ENCODE data around the gene PARVB.

PARVB gene, protein sequence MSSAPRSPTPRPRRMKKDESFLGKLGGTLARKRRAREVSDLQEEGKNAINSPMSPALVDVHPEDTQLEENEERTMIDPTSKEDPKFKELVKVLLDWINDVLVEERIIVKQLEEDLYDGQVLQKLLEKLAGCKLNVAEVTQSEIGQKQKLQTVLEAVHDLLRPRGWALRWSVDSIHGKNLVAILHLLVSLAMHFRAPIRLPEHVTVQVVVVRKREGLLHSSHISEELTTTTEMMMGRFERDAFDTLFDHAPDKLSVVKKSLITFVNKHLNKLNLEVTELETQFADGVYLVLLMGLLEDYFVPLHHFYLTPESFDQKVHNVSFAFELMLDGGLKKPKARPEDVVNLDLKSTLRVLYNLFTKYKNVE

DNA sequence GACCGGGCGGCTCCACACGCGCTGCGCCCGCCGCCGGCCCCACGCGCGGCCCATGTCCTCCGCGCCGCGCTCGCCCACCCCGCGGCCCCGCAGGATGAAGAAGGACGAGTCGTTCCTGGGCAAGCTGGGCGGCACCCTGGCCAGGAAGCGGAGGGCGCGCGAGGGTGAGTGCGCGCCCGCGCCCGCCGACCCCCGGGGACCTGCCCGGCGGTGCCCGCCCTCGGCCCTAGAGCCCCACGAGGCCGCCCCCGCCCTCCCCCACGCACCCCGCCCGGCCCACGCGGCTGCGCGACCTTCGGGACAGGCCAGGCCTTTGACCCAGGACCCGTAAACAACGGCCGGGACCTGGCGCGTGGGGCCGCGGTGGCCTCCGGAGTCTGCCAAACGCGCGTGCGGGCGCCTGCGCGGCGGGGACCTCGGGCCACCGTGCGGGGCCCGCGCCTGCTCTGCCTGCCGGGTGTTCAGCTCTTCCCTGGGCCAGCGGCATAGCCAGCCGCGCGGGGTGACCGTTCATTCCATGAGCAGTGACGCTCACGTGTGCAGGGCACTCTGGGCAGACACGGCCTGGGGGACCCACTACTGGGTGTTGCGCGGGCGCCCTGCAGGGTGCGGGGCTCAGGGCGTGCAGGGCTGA is at the start of gene PARVB:
Gene PARVB, plus strand, starts transcription at position 15 of the 634 bp plus-strand sequence. Its CDS starts 38 bp downstream, at position 53.
- peak; percentile 40 for DNase-seq

DNA sequence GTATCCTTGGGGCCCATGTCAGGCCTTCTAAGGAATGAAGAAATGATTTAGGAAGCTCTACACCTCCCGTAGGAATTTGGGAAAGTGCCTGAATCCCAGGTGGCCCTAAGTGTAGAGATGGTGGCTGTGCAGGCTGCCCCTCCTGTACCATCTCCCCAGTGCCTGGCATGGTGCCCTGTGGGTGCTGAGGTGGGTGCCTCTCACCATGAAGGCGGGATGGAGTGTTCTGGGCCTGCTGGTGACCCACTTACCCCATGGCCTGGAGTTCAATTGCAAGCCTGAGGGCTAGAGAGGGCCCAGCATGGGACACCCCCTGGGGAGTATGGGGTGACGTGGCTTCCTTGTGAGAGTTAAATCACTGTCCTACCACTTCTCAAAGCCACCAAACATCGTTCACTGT is 49.1 kb upstream of the PARVB start:
- no peak for DNase-seq

DNA sequence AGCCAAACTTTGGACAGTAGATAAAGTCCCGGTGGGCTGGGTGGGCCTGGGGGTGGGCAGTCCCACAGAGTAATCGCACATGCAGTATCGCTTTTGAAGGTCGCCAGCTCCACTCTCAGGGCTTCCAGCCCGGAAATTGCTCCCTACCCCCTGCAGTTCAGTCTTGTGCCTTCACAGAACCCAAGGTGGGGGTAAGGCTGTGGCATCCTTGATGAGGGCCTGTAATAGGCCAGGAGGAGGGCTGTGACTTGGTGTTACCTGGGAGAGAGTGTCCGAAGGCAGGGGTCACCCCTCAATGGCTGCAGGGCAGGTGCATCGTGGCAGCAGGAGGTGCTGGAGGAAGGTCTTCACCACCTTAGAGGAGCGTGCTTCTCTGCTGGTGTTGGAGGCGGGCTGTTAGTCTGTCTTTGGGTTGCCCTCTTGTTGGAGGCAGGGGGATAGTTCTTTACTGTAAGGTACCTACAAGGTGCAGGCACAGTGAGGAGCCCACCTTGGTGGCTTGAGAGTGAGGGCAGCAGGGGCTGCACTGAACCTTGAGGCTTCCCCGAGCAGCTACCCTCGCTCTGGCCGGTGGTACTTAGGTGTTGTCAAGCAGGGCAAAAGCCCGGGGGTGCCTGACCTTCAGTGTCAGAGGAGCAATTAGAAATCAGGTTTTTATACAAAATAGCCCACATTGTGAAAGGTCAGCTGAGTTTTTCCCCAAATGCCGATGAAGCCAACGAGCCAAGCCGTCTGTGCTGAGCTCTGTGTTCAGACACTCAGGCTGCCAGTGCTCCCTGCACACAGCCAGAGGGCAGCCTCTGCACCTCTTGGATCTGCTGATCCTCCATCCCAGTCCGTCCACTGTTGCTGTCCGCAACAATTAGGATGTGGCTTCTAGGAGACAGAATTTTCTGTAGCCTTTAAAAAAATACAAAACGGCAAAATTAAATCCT is 47.0 kb upstream of the PARVB start:
- no peak for DNase-seq

DNA sequence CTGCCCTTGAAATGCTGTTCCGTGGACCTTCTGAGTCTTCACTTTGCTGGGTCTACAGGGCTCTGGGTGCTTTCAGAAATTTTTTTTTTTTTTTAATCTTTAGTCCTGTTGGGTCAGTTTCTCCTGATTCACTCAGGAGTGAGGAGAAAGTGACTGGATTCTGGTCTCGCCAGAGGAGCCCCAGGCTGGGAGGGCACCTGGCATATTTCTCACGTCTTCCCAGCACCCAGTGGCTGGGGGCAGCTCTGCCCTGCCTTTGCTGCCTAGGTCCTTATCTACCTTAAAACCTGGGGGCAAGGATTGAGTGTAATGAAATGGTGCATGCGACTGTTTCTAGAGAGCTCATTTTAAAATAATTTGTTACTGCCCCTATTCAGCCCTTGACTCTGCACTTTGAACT is 45.5 kb upstream of the PARVB start:
- DNase-seq, result no peak

DNA sequence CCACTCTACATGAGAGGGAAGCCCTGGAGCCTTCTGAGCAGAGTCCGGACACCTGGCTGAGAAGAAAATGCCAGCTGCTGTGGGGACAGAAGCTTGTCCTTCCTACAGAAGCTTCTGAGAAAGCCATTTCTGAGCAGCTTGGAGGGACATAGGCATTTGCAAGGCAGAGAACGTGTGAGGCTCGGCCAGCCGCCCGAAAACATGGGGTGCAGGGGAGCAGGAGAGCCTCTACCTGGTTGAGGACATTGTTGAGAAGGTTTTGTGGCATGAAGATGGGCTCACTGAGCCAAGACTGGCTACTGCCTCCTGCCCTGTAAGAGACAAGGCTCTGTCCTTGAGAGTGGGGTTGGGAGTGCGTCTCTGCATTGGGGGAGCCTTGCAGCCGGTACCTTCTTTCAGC is 43.5 kb upstream of the PARVB start:
- no peak for DNase-seq

DNA sequence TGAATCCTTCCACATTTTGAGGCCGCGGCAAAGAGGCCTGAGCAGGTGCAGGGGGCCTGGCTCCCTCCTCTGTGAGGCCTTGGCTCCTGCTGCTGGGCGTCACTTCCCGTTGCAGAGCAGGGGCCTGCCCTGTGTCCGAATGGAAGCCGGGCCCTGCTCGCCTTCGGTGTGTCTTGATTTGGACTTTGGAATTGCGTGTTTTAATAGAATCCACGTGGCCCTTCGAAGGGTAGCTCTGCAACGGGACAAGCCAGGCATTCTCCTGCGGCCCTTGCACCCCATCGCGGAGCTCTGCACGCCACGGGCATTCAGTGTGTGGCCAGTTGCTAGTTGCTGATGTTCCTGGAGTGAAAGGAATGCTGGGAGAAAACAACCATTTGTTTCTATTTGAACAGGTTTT is 43.1 kb upstream of the PARVB start:
- DNase-seq, result no peak

DNA sequence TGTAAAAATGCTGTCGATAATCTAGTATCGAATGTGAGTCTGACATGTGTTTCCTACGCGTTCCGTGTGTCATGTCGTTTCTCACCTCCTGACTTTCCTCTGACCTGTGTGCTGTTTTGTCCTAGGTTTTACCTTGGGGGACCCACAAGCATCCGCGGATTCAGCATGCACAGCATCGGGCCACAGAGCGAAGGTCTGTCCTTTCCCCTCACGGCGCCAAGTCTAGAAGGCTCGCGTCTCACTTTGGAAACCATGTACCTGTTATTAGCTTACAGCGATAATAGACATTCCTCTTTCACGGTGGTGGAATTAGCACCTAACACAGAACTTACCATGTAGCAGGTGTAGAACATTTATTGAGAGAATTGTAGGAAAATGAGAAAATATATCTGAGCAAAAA is 40.3 kb upstream of the PARVB start:
- DNase-seq, result no peak

DNA sequence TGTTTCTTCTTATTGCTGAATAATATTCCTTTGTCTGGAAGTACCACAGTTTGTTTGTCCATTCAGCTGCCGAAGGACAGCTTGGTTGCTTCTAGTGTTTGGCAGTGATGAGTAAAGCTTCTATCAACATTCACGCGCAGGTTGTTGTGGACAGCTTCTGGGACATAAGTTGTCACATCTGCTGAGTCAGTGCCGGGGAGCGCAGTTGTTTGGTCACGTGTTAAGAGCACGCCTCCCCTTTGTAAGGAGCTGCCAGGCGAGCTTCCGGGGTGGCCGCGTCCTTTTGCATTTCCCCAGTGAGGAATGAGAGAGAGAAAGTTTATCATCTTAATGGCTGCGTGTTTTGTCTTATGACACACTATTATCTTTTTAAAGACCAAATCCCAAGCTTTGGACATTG is 38.6 kb upstream of the PARVB start:
- no peak for DNase-seq

DNA sequence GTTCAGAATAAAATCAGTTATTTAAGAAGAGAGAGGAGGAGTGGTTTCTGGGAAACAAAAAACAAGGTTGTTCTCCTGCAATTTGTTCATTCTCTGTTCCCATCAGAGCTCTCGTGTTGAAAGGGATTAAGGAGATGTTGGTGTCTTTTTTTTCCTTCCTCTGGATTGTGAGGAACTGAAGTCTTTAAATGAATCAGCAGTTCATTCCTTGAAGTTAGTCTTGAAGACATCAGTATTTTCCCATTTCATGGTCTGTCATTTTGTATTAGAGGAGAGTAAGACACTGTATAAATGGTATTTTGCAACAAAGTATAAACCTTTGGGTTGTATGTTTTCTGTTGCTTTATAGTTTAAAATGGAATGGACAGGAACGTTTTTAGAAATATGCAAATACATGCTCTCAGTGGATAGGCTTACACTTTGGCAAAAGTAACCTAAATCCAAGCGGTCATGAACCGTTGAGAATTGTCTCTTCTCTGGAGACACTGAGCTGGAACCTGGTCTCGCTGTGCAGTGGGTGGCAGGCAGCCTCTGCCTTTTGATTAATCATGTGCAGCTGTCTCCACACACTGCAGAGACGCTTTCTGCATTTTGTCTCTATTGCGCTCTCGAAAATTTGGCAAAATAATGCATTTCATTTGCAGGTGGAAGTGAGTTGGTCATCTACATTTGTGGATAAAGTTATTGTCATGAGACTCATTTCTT is 35.8 kb upstream of the PARVB start:
- DNase-seq, result no peak

DNA sequence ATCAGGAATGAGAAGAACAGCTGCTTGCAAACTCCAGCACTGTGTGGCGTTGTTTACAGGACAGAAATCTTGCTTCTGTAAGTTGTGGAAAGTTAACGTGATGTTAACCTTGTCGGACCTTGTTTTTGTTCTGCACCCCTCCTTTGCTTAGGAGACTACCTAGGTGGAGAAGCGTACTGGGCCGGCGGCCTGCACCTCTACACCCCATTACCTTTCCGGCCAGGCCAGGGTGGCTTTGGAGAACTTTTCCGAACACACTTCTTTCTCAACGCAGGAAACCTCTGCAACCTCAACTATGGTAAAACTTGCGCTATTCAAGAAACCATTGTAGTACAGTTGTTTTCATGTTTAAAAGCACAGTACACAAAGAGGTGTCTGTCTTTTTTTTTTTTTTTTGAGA is 35.1 kb upstream of the PARVB start:
- no peak for DNase-seq

DNA sequence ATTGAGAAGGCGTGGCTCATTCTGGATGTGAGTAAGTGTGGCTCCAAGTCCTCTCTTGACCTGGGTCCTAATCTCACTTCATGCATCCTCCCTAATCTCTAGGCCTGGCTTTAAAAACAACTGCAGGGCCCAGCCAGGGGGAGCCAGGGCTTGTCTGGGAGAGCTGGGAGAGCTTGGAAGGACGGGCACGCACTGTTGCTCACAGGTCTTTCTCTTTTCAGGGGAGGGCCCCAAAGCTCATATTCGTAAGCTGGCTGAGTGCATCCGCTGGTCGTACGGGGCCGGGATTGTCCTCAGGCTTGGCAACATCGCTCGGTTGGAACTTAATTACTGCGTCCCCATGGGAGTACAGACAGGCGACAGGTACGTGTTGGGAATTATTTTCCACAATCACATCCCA is 34.1 kb upstream of the PARVB start:
- DNase-seq, result no peak

DNA sequence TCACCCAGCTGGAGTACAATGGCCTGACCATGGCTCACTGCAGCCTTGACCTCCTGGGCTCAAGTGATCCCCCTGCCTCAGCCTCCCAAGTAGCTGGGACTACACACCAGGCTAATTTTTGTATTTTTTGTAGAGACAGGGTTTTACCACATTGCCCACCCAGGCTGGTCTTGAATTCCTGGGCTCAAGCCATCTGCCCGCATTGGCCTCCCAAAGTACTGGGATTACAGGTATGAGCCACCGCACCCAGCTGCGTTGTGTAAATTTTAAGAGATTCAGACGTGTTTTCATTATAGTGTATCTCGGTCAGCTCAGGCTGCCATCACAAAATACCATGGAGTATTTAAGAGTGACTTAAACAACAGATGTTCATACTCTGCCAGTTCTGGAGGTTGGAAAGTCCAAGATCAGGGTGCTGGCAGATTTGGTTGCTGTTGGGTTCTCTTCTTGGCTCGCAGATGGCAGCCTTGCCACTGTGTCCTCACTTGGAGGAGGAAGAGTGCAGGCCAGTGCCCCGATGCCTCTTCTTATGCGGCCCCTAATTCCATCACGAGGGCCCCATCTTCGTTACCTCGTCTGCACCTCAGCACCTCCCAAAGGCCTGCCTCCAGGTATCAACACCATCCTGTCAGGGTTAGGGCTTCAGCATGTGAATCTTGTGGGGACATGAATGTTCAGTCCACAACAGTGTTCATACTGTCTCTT is 32.6 kb upstream of the PARVB start:
- DNase-seq, result no peak

DNA sequence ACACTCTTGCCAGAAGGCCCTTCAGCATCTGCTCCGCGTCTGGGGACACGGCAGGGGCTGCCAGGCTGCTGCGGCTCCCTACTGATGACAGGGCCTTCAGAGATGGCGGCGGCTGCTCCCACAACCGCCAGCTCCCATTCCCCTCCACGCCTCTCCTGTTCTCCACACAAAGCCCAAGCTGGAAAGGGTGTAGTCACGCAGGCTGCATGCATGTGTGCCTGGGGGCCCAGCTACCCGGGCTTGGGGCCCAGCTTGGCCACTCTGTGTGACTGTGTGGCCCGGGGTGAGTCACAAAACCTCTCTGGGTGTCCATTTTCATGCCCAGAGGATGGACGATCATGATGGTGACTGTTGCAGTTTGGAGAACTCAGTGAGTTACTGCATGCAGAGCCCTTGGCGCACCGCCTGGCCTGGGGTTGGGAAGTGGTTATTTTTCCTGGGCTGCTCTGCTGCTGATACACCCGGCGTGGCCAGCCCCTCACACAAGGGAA is 31.7 kb upstream of the PARVB start:
- no peak for DNase-seq

DNA sequence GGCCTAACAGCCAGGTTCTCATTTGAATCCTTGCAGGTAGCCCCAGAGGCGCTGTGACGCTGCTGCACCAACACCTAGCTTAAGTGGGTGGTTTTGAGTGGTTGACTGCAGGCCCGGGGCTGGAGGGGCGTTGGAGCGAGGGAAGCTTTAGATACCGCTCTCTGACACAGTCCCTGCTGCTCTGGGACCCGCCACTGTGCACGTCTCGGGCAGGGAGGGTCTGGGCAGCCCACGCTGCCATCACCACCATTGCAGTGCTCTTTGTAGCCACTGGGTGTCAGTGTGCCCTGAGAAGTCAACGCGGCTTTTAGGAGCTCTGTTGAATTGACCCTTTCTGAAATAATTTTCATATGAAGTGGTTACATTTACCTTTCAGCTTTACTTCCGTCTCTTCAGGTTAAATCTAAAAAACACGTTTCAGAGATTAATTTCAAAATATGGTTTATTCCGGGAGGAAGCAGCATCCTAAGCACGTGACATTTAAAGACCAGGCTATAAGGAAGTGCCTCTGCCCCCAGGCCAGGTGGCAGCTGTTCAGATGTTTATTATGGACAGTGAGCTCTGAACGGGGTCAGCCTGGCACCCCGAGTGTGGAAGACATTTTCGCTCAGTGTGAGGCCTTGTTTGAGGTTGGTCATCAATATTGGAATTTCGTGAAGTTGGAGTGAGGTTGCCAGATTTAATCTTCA is 30.9 kb upstream of the PARVB start:
- peak; percentile 63 for DNase-seq

DNA sequence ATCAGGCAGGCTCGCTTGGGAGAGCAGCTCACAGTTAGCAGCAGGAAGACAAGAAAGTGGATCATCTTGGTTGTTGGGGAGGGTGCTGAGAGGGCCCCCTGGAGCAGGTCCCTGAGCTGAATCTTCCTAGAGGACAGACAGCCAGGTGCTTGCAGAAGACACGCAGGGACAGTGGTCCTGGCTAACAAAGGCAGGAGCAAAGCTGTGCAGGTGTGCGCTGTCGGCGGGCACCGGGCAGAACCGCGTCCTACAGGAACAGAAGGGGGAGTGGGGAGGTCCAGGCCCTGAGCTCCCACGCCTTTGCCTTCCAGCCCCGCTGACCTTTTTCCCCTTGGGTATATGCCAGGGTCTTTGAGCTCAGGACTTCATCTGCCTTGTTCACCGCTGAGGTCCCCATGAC is 30.1 kb upstream of the PARVB start:
- no peak for DNase-seq

DNA sequence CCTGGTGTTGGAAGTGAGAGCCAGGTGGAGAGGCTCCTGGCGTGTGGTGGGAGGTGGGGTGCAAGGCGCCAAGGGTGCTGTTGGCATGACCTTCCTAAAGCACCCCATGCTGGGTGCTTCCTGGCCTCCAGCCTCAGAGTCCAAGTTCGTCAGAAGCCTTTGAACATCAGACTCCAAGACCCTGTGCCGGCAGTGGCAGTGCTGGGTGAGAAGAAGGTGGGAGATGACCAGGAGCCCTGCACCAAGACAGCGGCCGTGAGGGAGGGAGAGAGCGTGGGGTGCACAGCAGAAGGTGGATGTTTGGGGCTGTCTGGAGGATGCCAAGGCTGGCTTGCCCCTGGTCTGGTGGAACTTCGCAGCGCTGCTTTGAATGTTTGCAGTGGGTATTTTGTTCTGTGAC is 29.7 kb upstream of the PARVB start:
- DNase-seq, result no peak

DNA sequence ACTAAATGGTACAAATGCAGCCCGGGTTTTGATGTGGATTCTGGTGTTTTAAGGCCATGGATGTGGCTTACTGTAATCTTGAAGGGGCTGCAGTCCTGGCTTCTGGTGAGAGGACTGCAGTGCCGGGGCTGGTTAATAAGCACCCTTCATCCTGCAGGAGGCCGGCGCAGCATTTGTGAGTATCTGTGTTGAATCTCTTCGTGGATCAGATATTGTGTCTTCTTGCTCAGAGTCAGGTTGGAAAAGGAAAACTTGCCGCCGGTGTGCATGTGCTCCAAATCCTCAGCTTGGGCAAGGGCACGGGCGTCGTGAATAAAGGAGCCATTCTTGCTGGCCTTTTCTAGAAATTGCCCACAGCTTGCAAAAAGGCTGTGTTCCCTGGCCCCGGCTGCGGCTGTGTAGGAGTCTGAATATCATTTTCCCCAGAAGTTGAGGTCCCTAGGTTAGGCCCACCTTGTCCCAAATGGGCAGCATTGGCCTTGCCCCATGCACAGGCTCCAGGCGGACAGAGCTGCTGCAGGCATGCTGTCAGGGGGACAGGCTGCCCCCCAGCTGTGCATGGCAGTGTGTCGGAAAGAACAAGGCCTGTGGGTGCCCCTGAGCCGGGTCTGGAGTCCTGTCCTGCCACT is 28.9 kb upstream of the PARVB start:
- no peak for DNase-seq

DNA sequence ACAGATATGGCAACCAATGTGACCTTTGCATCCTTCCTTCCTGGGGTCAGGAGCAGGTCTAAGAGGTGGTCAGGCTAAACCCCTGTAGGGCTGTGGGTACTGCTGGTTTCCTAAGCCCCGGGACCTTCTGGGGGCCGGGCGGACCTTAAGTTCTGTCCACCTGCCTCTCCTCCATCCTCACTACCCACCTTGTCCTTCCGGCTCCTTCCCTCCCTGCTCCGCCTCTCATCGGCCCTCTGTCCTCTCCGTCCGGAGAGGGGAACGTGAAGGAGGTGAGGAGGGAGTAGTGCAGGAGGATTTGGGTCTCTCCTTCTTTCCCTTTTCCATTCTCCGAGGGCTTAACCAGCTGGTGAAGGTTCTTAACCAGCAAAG is 28.3 kb upstream of the PARVB start:
- DNase-seq, result no peak

DNA sequence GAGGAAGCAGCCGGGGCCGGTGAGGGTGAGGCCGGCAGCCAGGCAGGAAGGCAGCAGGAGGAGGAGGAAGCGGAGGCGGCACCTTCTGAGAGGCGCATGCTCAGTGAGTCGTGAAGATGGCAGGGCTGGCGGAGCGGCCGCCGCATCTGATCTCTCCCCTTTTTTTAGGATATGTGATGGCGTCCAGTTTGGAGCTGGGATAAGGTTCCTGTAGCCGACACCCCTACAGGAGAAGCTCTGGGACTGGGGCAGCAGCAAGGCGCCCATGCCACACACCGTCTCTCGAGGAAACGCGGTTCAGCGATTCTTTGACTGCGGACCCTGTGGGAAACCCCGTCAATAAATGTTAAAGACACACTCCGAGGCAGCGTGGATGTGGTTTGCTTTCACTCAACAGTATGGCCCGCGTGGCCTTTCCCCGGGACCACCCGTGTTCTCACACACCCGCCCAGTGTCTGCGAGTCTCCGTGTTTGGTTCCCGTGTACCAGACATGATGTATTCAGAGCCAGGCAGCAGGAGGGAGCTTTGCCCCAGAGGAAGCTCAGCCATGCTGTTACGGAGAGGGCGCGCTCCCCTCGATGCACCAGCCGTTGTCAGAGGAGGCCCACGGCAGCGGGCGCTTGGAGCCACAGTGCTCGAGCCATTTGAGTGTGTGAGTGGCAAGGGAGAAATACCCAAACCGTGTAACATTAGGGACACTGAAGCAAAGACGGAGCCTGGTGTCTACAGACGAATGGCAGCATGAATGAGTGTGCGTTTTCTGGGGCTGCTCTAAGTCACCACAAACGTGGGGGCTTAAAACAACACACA is 27.7 kb upstream of the PARVB start:
- peak; percentile 75 for DNase-seq

DNA sequence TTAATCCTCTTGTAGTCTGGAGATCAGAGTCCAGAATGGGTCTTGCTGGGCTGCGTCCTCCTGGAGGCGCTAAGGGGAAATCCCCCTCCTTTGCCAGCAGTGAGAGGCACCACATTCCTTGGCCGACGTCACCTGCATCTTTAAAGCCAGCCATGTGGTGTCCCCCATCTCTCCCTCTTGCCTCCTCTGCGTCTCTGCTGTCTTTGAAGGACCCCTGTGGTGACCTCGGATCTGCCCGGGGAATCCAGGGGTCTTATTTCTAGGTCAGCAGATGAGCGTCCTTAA is 27.2 kb upstream of the PARVB start:
- DNase-seq, result no peak
